Heart left ventricle (tissue), 16 donors: ENCODE measurements around the gene KDM2A. TPM values are rescaled to one million over a fixed set of nuclear protein-coding genes. Genes with fewer than 3 reads are reported as not detected.

Experiments
- ATAC-seq, 4 donors: fragments of 200-7000 bp; cut with Tn5 transposase; one replicate each; pipeline ENCODE4 v1.9.1; 2020 to 2022; ENCODE audit warnings: moderate library complexity in 4 of 4, mild to moderate bottlenecking in 3 of 4, moderate number of reproducible peaks in 1 of 4
- DNase-seq, 5 donors: peaks; one replicate each; pipeline ENCODE4 v3.0.0-alpha.2; 2020
- H3K27ac ChIP-seq, 12 donors: fragments of 200-600 bp; sonication (generic) in 4 of 12; one replicate each; pipeline versions ENCODE4 v1.5.0 to v1.8.0; 2016 to 2022; ENCODE audit warnings: mild to moderate bottlenecking in 2 of 12
- H3K27me3 ChIP-seq, 9 donors: fragments of 200-600 bp; sonication (generic) in 2 of 9; one replicate each; pipeline versions ENCODE4 v1.5.1 to v1.8.0; 2016 to 2022; ENCODE audit warnings: mild to moderate bottlenecking in 3 of 9
- H3K36me3 ChIP-seq, 9 donors: fragments of 200-600 bp; sonication (generic) in 2 of 9; one replicate each; pipeline versions ENCODE4 v1.5.0 to v1.8.0; 2018 to 2022; ENCODE audit warnings: mild to moderate bottlenecking in 2 of 9
- H3K4me1 ChIP-seq, 12 donors: fragments of 200-600 bp; sonication (generic) in 4 of 12; one replicate each; pipeline versions ENCODE4 v1.5.0 to v1.8.0; 2016 to 2022; ENCODE audit warnings: mild to moderate bottlenecking in 3 of 12
- H3K4me3 ChIP-seq, 12 donors: fragments of 200-600 bp; sonication (generic) in 4 of 12; one replicate each; pipeline versions ENCODE4 v1.5.0 to v1.8.0; 2017 to 2022; ENCODE audit warnings: mild to moderate bottlenecking in 9 of 12, moderate library complexity in 4 of 12
- H3K9me3 ChIP-seq, 12 donors: fragments of 200-600 bp; sonication (generic) in 4 of 12; one replicate each; pipeline versions ENCODE4 v1.5.0 to v1.8.0; 2016 to 2022; ENCODE audit warnings: mild to moderate bottlenecking in 1 of 12
- POLR2A ChIP-seq, 2 donors: fragments of 450-650 bp; IDR thresholded peaks; one replicate each; pipeline ENCODE4 v1.6.1; 2017; ENCODE audit warnings: antibody characterized with exemption in 2 of 2, mild to moderate bottlenecking in 2 of 2, moderate library complexity in 2 of 2
- WGBS, 4 donors: extraction: QIAGEN DNeasy Blood & Tissue Kit in 2 of 4; methylation state at CpG; one replicate each; pipeline versions ENCODE4 v1.1.5 to v1.1.7; 2013 to 2018; 5-methylcytosine and 5-hydroxymethylcytosine counted together
- intact Hi-C, 10 donors: fragments of 100-400 bp; cut with DNase I; formaldehyde crosslinking; loops; one replicate each; pipeline versions ENCODE4 v1.11.1 to v1.14.2; 2022
- polyA plus RNA-seq, 2 donors: library from polyadenylated mRNA; stranded (reverse); fragments of 200-250 nt; gene quantifications; one replicate each; pipeline ENCODE4 v1.2.3, GENCODE V29; 2013
- total RNA-seq, 9 donors: library from RNA; depleted of rRNA in 2 of 9; stranded (reverse); fragments of >200 nt in 2 of 9; fragmentation: NEBNext Ultra II Directional in 3 of 9; extraction: Animal tissue kit (Norgen Biotek cat#: 25700) in 3 of 9; gene quantifications; one replicate each; pipeline versions ENCODE4 v1.1.0 to v1.2.4, GENCODE V29; 2016 to 2023
- TF ChIP-seq, protein P1 (sequence below), 12 donors: fragments of 200-600 bp; sonication (generic) in 4 of 12; IDR thresholded peaks; one replicate each; pipeline versions ENCODE4 v1.5.0 to v1.8.0; 2018 to 2022; ENCODE audit warnings: antibody characterized with exemption in 12 of 12, mild to moderate bottlenecking in 5 of 12
- donor health status: ischemic (EF 13 %, LVEDD 7.1; RV severe dilation, severe dysfunction).
- donor health status: healthy with polysubstance abuse.
- donor health status: DM: no; HTN: yes; CAD: no.
- donor health status: DM: no; HTN: no; CAD: no.
- donor health status: ischemic (EF 25% LVEDD 6.9; RV normal size, moderate dysfunction).
- donor health status: ischemic (EF 25% LVEDD 5.7; RV mildly dilated, moderate dysfunction).
- donor health status: healthy.
- donor health status: DM: yes; HTN: yes; CAD: no.
- donor health status: ischemic (EF 35%, LVEDD 5.7; RV mildly dilated, moderate dysfunction).
- donor health status: nonischemic (EF 11% LVEDD 7.7; RV severe dilation, severe dysfunction).
- donor health status: DM: yes; HTN: yes; CAD: no.
- donor health status: PGD.
- donor health status: ischemic (EF 29% LVEDD 5.4; RV normal size, mild dysfunction).
- donor health status: nonischemic (EF 23%, LVEDD 6.1; RV moderate dilation, normal function).

KDM2A gene
- total and polyA plus RNA-seq, 11 donors: 23.4 to 66.4 (median 37.3) TPM

DNA sequence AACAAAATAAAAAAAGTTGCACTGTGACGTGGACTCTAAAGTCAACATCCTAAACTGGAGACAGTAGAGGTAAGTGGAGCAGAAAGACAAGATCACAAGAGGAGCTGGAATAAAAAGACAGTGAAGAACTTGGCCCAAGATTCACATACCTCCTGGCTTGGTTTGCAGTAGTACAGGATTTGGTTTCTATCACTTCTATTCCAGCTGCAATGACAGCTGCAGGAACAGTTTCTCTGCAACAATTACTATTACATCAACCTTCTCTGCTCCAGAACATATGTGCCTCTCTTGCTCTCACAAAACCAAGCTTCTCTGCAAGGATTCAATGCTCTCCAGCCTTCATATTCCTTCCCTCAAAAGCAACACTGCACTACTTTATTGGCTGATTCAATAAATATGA is 7.8 kb upstream of the KDM2A start:
- DNase-seq: no peak
- WGBS, 4 donors: 31 to 53% (median 49%) methylated on average over 1 of the region's 1 CpG
- intact Hi-C loops: no loop called here
- Histone ChIP-seq H3K36me3 (no peaks in the 10 kb centered on the region), H3K27me3 (no peaks in the 10 kb centered on the region), H3K27ac (peak overlapping the region in 1 of 12 donors; percentile 64), H3K9me3 (no peaks in the 10 kb centered on the region), H3K4me3 (no peak overlapping the region), H3K4me1 (peaks cover 0 to 19% (median 7%) of the 10 kb centered on the region in 12 donors)
- peak in 1 of 4 donors; percentile 37 for ATAC-seq
- TF ChIP-seq, protein P1, sequence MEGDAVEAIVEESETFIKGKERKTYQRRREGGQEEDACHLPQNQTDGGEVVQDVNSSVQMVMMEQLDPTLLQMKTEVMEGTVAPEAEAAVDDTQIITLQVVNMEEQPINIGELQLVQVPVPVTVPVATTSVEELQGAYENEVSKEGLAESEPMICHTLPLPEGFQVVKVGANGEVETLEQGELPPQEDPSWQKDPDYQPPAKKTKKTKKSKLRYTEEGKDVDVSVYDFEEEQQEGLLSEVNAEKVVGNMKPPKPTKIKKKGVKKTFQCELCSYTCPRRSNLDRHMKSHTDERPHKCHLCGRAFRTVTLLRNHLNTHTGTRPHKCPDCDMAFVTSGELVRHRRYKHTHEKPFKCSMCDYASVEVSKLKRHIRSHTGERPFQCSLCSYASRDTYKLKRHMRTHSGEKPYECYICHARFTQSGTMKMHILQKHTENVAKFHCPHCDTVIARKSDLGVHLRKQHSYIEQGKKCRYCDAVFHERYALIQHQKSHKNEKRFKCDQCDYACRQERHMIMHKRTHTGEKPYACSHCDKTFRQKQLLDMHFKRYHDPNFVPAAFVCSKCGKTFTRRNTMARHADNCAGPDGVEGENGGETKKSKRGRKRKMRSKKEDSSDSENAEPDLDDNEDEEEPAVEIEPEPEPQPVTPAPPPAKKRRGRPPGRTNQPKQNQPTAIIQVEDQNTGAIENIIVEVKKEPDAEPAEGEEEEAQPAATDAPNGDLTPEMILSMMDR (IDR thresholded peaks at IDR 0.05): no peak
- no peak for TF ChIP-seq POLR2A (IDR thresholded peaks at IDR 0.05)

DNA sequence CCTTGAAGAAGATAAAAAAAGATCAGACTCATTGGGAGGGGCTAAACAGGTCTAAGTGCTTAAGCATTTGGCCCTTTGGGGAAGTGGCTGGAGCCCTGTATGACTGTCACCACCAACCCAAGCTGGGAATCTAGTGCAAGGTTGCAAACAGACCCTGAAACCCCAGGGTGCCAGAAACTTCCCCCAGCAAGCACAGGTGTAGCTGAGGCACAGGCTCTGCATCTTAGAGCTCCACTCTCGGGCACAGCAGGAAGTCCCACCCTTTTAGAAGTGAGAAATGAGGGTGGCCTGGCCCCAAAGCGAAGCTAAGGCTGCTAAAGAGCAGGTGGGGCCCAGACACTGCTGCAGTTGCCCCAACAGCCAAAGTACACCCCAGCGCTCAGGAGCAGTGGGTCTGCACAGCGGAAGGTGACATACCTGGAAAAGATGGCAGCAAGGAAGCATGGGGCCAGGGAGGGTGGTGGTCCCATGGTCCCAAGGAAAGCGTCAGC is 5.8 kb upstream of the KDM2A start:
- WGBS, 4 donors: 86 to 94% (median 87%) methylated on average over 4 to 5 of the region's 5 CpGs
- Histone ChIP-seq H3K4me3 (no peak overlapping the region), H3K27me3 (no peaks in the 10 kb centered on the region), H3K36me3 (no peaks in the 10 kb centered on the region), H3K27ac (no peak overlapping the region), H3K9me3 (no peaks in the 10 kb centered on the region), H3K4me1 (peaks cover 0 to 31% (median 10%) of the 10 kb centered on the region in 12 donors)
- intact Hi-C loops: no loop called here
- no peak for DNase-seq
- no peak for ATAC-seq
- TF ChIP-seq, protein P1 (IDR thresholded peaks at IDR 0.05): no peak
- TF ChIP-seq POLR2A (IDR thresholded peaks at IDR 0.05): no peak

DNA sequence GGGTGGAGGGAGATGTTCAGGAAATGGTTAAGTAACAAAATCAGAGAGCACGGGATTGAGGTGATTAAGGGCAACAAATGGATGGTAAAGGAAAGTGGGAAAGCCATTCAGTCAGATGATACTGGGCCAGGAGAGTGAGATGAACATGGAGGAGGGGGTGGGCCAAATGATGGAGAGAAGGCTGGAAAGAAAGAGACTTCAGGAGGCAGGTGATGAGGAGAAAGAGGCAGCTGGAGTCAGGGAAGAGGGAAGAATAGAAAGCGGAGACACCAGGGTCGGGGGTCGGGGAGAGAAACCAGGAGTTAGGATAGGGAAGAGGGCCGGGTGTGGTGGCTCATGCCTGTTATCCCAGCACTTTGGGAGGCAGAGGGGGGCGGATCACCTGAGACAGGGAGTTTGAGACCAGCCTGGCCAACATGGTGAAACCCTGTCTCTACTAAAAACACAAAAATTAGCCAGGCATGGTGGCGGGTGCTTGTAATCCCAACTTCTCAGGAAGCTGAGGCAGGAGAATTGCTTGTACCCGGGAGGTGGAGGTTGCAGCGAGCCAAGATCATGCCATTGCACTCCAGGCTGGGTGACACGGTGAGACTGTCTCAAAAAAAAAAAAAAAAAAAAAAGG is 4.7 kb upstream of the KDM2A start:
- H3K27ac ChIP-seq: no peak overlapping the region
- H3K4me3 ChIP-seq: no peak overlapping the region
- no peaks in the 10 kb centered on the region for H3K9me3 ChIP-seq
- peaks cover 0 to 31% (median 10%) of the 10 kb centered on the region in 12 donors for H3K4me1 ChIP-seq
- DNase-seq: no peak
- intact Hi-C loops: no loop called here
- whole genome bisulfite sequencing, 4 donors: 91 to 92% (median 91%) methylated on average over 10 of the region's 10 CpGs
- no peaks in the 10 kb centered on the region for H3K27me3 ChIP-seq
- H3K36me3 ChIP-seq: no peaks in the 10 kb centered on the region
- no peak for ATAC-seq
- no peak for TF ChIP-seq POLR2A (IDR thresholded peaks at IDR 0.05)
- TF ChIP-seq, protein P1 (IDR thresholded peaks at IDR 0.05): no peak

DNA sequence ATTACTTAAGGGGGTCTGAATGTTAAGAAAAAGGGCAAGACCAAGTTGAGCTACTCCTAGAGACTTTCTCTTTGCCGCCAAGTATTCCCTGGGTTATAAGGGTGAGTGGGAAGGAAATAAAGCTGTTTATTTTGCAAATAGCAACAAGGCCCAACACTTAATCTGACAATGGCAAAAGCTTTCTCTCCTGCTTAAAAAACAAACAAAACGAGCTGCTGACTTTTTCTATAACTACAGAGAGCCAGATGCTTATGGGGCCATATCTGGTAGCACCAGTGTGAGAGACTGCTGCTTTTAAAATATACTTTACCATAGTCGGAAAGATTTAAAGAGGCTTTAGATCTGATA is 2.3 kb upstream of the KDM2A start:
- DNase-seq (no peak), ATAC-seq (no peak)
- H3K36me3 ChIP-seq: no peaks in the 10 kb centered on the region
- no peak for TF ChIP-seq POLR2A (IDR thresholded peaks at IDR 0.05)
- TF ChIP-seq, protein P1 (IDR thresholded peaks at IDR 0.05): no peak
- no peaks in the 10 kb centered on the region for H3K9me3 ChIP-seq
- H3K27me3 ChIP-seq: no peaks in the 10 kb centered on the region
- peak overlapping the region in 1 of 12 donors; percentile 74 for H3K27ac ChIP-seq
- intact Hi-C loops: no loop called here
- peaks cover 0 to 39% (median 9%) of the 10 kb centered on the region in 12 donors for H3K4me1 ChIP-seq
- 77 to 81% (median 80%) methylated on average over 3 of the region's 3 CpGs for WGBS, 4 donors
- no peak overlapping the region for H3K4me3 ChIP-seq
